Mesodermal cell (in vitro differentiated cells): ENCODE data around the gene KIR3DL1. TPM values are rescaled to one million over a fixed set of nuclear protein-coding genes. Genes with fewer than 3 reads are reported as not detected.
"Not testable (repeated sequence)": the region's sequence is repeated elsewhere in the genome, so short reads cannot be mapped to it uniquely, and the experiment has no call there.

Experiments used
- H3K27ac ChIP-seq: 2 replicates; pipeline ENCODE4 v1.7.0; 2013; ENCODE audit warnings: mild to moderate bottlenecking, low read depth, low read length, moderate library complexity; ENCODE audit not compliant: severe bottlenecking
- H3K36me3 ChIP-seq: 2 replicates; pipeline ENCODE4 v1.7.1; 2013; ENCODE audit warnings: mild to moderate bottlenecking, low read length, moderate library complexity; ENCODE audit not compliant: control insufficient read depth, insufficient read depth
- H3K4me1 ChIP-seq: one replicate; pipeline ENCODE4 v1.7.1; 2013; ENCODE audit warnings: mild to moderate bottlenecking, low read length; ENCODE audit not compliant: insufficient read depth, control insufficient read depth, poor library complexity, severe bottlenecking
- H3K4me3 ChIP-seq: 2 replicates; pipeline ENCODE4 v1.7.0; 2013; ENCODE audit warnings: low read length, control low read depth, mild to moderate bottlenecking; ENCODE audit not compliant: insufficient read depth, poor library complexity, severe bottlenecking; ENCODE audit errors: extremely low read depth
- H3K9me3 ChIP-seq: 2 replicates; pipeline ENCODE4 v1.7.1; 2013; ENCODE audit warnings: mild to moderate bottlenecking, low read length, moderate library complexity; ENCODE audit not compliant: control insufficient read depth
- WGBS, 2 experiments: methylation state at CpG; one replicate each; pipeline ENCODE4 v1.1.5; 2013; ENCODE audit warnings: missing lambda C conversion rate in 2 of 2; ENCODE audit not compliant: insufficient coverage in 2 of 2; 5-methylcytosine and 5-hydroxymethylcytosine counted together
- polyA plus RNA-seq, 2 experiments: library from polyadenylated mRNA; stranded (reverse); fragments of 50-300 nt; gene quantifications; one replicate each; pipeline ENCODE4 v1.2.3, GENCODE V29; 2013

The KIR3DL1 gene
- not detected for polyA plus RNA-seq (2013, experiment 1 of 2)
- not detected for polyA plus RNA-seq (2013, experiment 2 of 2)

GRCh38 chr19:54816251-54816650 is at the start of gene KIR3DL1:
TSS of gene KIR3DL1 (plus strand) at chr19:54816468.
- H3K4me3 ChIP-seq, H3K4me1 ChIP-seq, H3K36me3 ChIP-seq, H3K27ac ChIP-seq: not testable (repeated sequence)
- WGBS, 2 experiments = 77 to 78% methylated on average over 4 to 10 of the region's 17 CpGs
- peaks cover 57% of the 10 kb centered on the region for H3K9me3 ChIP-seq

DNA sequence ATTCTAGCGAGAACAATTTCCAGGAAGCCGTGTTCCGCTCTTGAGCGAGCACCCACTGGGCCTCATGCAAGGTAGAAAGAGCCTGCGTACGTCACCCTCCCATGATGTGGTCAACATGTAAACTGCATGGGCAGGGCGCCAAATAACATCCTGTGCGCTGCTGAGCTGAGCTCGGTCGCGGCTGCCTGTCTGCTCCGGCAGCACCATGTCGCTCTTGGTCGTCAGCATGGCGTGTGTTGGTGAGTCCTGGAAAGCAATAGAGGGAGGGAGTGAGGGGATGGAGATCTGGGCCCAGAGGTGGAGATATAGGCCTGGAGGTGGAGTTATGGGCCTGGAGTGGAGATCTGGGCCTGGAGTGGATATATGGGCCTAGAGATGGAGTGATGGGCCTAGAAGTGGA is 46.6 kb upstream of the KIR3DL1 start, which contains the start of gene KIR2DL1:
Gene KIR2DL1 (plus strand): TSS at position 148 of the 400 bp plus-strand sequence. CDS start 58 bp downstream, at position 206.
- WGBS, 2 experiments = 87 to 91% methylated on average over 7 to 9 of the region's 15 CpGs
- not testable (repeated sequence) for H3K9me3 ChIP-seq, H3K4me3 ChIP-seq, H3K4me1 ChIP-seq, H3K36me3 ChIP-seq, H3K27ac ChIP-seq

DNA sequence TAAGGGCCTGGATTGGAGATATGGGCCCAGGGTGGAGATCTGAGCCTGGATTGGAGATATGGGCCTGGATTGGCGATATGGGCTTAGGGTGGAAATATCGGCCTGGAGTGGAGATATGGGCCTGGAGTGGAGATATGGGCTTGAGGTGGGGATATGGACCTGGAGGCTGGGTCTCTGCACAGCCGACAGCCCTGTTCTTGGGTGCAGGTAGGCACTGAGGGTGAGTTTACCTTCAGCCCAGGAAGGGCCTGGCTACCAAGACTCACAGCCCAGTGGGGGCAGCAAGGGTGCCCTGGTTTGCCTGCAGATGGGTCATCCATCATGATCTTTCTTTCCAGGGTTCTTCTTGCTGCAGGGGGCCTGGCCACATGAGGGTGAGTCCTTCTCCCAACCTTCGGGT is 45.8 kb upstream of the KIR3DL1 start:
- not testable (repeated sequence) for H3K36me3 ChIP-seq, H3K9me3 ChIP-seq, H3K4me3 ChIP-seq, H3K4me1 ChIP-seq, H3K27ac ChIP-seq
- 100% methylated on average over 1 to 2 of the region's 4 CpGs for WGBS, 2 experiments

DNA sequence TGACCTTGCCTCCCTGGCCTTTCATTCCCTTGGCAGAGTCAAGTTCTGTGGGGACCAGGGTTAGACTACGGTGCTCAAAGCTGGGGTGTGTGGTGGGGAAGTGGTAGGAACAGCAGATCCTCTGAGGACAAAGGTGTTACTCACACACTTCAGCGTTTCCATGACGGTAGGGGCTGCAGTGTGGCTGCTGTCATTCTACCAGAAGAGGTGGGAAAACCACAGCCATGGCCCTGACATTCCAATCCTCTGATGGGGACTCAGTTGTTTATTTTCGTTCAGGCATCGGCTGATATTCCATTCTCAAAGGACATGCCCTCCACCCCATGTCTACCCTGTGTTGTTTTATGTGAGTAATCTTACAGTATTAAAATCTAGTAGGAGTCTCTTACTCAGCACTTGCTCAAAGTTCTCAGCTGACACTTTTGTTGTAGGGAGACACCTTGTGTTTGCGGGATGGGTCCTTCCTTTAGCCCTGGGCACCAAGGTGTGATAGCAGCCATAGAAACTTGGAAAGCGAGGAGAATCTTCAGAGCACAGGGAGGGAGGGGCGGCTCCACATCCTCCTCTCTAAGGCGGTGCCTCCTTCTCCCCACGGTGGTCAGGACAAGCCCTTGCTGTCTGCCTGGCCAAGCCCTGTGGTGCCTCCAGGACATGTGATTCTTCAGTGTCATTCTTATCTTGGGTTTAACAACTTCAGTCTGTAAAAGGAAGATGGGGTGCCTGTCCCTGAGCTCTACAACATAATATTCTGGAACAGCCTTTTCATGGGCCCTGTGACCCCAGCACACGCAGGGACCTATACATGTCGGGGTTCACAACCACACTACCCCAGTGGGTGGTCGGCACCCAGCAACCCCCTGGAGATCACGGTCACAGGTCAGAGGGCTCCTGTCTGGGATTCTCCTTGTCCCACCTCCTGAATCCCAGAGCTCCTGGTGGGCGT is 45.0 kb upstream of the KIR3DL1 start:
- H3K27ac ChIP-seq, H3K9me3 ChIP-seq, H3K4me1 ChIP-seq, H3K4me3 ChIP-seq, H3K36me3 ChIP-seq: not testable (repeated sequence)
- WGBS, 2 experiments = 65 to 100% methylated on average over 2 to 4 of the region's 15 CpGs

- H3K27ac ChIP-seq, H3K9me3 ChIP-seq, H3K4me1 ChIP-seq, H3K4me3 ChIP-seq, H3K36me3 ChIP-seq: not testable (repeated sequence)
- WGBS, 2 experiments = no CpG with 5 or more reads among the region's 2 CpGs
Measured at GRCh38 chr19:54772666-54773065, 43.6 kb upstream of the KIR3DL1 start.

DNA sequence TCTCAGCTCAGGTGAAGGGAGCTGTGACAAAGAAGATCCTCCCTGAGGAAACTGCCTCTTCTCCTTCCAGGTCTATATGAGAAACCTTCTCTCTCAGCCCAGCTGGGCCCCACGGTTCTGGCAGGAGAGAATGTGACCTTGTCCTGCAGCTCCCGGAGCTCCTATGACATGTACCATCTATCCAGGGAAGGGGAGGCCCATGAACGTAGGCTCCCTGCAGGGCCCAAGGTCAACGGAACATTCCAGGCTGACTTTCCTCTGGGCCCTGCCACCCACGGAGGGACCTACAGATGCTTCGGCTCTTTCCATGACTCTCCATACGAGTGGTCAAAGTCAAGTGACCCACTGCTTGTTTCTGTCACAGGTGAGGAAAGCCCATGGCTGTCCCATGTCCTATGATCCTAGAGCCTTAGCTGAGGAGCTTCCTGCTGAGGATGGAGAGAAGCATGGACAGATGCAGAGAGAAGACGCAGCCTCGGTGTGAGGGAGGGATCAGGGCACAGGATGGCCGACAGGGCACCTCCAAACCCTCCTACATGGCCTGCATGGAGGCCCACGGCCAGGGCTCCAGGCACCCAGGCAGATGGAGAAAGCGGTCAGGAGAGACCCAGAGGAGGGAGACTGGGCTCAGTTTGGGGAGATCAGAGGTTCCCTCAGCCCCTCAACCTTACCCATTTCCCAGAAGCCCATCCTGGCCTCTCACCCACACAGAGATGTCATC is 41.0 kb upstream of the KIR3DL1 start:
- 70 to 79% methylated on average over 2 of the region's 12 CpGs for WGBS, 2 experiments
- H3K4me1 ChIP-seq, H3K4me3 ChIP-seq, H3K9me3 ChIP-seq, H3K36me3 ChIP-seq, H3K27ac ChIP-seq: not testable (repeated sequence)

DNA sequence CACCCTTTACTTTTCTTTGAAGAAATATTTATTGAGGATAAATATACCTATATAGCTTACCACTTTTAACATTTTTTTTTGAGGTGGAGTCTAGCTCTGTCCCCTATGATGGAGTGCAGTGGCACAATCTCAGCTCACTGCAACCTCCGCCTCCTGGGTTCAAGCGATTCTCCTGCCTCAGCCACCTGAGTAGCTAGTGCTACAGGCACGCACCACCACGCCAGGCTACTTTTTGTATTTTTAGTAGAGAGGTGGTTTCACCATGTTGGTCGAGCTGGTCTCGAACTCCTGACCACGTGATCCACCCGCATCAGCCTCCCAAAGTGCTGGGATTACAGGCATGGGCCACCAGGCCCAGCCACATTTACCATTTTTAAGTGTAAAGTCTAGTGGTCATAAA is 40.4 kb upstream of the KIR3DL1 start:
- H3K4me3 ChIP-seq, H3K27ac ChIP-seq, H3K9me3 ChIP-seq, H3K4me1 ChIP-seq, H3K36me3 ChIP-seq: not testable (repeated sequence)
- 100% methylated on average over 2 of the region's 8 CpGs; no CpG with 5 or more reads in 1 of the 2 experiments for WGBS, 2 experiments

DNA sequence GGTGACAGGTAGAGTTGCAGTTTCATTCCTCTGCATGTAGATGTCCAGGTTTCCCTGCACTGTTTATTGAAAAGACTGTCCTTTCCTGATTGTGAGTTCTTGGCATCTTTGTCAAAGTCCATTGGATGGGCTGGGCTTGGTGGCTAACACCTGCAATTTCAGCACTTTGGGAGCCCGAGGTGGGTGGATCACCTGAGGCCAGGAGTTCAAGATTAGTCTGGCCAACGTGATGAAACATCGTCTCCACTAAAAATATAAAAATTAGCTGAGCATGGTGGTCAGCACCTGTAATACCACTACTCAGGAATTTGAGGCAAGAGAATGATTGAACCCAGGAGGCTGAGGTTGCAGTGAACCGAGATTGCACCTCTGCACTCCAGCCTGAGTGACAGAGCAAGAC is 38.4 kb upstream of the KIR3DL1 start:
- H3K4me3 ChIP-seq, H3K27ac ChIP-seq, H3K9me3 ChIP-seq, H3K36me3 ChIP-seq, H3K4me1 ChIP-seq: not testable (repeated sequence)
- no CpG with 5 or more reads among the region's 4 CpGs for WGBS, 2 experiments

GRCh38 chr19:54778896-54779295 is 37.4 kb upstream of the KIR3DL1 start:
- H3K4me1 ChIP-seq, H3K36me3 ChIP-seq, H3K4me3 ChIP-seq, H3K27ac ChIP-seq, H3K9me3 ChIP-seq: not testable (repeated sequence)
- WGBS, 2 experiments = 73% methylated on average over 5 of the region's 7 CpGs; no CpG with 5 or more reads in 1 of the 2 experiments

DNA sequence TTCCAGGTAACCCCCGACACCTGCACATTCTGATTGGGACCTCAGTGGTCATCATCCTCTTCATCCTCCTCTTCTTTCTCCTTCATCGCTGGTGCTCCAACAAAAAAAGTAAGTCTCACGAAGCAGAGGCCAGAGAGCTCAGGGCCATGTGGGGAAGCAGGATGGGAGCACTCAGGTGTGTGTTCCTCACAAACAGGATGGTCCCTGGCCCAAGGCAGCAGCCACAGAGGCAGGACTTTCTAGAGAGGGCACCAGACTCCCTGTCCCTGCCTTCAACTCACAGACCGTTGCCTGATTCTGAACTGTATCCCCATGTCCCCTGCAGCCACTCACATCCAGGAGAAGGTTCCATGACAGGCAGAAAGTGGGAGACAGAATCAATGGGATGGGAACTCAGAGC is 33.4 kb upstream of the KIR3DL1 start:
- peaks cover 16% of the 10 kb centered on the region for H3K9me3 ChIP-seq
- not testable (repeated sequence) for H3K27ac ChIP-seq, H3K4me1 ChIP-seq, H3K4me3 ChIP-seq, H3K36me3 ChIP-seq
- 30 to 67% methylated on average over 1 of the region's 4 CpGs for WGBS, 2 experiments
